ENCODE data around the gene CTRB1. TPM values are rescaled to one million over a fixed set of nuclear protein-coding genes. Genes with fewer than 3 reads are reported as not detected.

CTRB1 gene
- total RNA-seq, 1 experiment from 2014 or later = not detected

DNA sequence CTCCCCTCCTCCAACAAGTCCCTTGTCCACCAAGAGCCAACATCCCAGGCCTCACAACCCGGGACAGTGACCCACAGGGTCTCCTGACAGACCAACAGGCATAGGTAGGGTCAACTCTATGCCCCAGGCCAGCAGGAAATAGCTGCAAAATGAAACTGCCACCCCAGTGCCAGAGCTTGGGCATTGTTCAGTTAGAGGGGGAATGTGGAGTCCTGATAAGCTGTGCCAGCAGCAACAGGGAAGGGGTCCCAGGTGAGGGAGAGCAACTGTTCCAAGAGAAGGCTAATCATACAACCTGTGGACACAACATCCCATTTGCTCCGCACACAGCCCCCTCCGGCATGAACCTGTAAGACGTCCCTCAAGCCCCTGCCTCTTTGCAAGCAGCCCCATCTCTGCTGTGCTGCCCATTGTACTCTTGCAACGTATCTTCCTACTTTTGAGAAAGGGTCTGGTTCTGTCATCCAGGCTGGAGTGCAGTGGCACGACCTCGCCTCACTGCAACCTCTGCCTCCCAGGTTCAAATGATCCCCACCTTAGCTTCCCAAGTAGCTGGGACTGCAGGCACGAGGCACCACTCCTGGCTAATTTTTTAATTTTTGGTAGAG is 29.0 kb upstream of the CTRB1 start:
- no peak overlapping the region for H4K8ac ChIP-seq (replicated peaks; ENCODE audit: insufficient read length, low read depth, low read length)
- H3K23ac ChIP-seq (ENCODE audit: insufficient read length, low read depth, low read length) = no peak overlapping the region
- Mint-ChIP-seq H3K4me1 (0 out of 4 replicates have a peak, but pooled peaks cover 0 to 3% of the 10 kb centered on the region in 2 experiments), H3K27ac (no peak overlapping the region; a peak in 1 of 7 replicates), H3K4me3 (no peak overlapping the region; a peak in 1 of 5 replicates), H3K36me3 (ENCODE audit: insufficient read depth in 1 of 3, low read depth in 3 of 3) (peaks cover 0 to 4% (median 2%) of the 10 kb centered on the region in 3 experiments; a peak in 1 of 7 replicates), H3K9me3 (peaks cover 0 to 4% of the 10 kb centered on the region in 2 experiments; a peak in 2 of 5 replicates), H3K27me3 (ENCODE audit: low read depth) (no peaks in the 10 kb centered on the region)
- H3K9me3 ChIP-seq (ENCODE audit: control insufficient read depth, low read depth, low read length) = no peaks in the 10 kb centered on the region
- H3K4me1 ChIP-seq (ENCODE audit: insufficient read depth, low read length) = no peaks in the 10 kb centered on the region
- H2AK5ac ChIP-seq (ENCODE audit: insufficient read length, low read length) = no peak overlapping the region
- no peak overlapping the region for H3K14ac ChIP-seq (ENCODE audit: insufficient read depth, low read length)
- H2BK12ac ChIP-seq (ENCODE audit: insufficient read length, low read depth, low read length) = no peak overlapping the region
- H3K79me2 ChIP-seq (ENCODE audit: insufficient read depth, low read length) = no peaks in the 10 kb centered on the region
- H3K4ac ChIP-seq (ENCODE audit: low read depth, low read length) = no peak overlapping the region
- no peak overlapping the region for H4K91ac ChIP-seq (ENCODE audit: insufficient read length, low read depth, low read length)
- H2BK15ac ChIP-seq (ENCODE audit: low read depth, low read length) = no peak overlapping the region
- H3K79me1 ChIP-seq (ENCODE audit: insufficient read depth, low read depth, low read length, poor library complexity, severe bottlenecking) = no peaks in the 10 kb centered on the region
- H3K4me2 ChIP-seq (ENCODE audit: insufficient read depth, insufficient read length, low read length) = no peak overlapping the region
- H2AFZ ChIP-seq (ENCODE audit: low read length) = no peak overlapping the region
- no peak overlapping the region for H3T11ph ChIP-seq (ENCODE audit: low read length)
- H3K23me2 ChIP-seq (ENCODE audit: insufficient read length, low read depth, low read length, poor library complexity, severe bottlenecking) = no peaks in the 10 kb centered on the region
- H3K56ac ChIP-seq (ENCODE audit: insufficient read length, low read depth, low read length) = no peak overlapping the region
- H3K27me3 ChIP-seq (ENCODE audit: insufficient read depth, low read length) = no peaks in the 10 kb centered on the region
- no peak for DNase-seq
- no peak overlapping the region for H2BK120ac ChIP-seq (ENCODE audit: low read depth, low read length, poor library complexity, severe bottlenecking)
- no peak overlapping the region for H2BK5ac ChIP-seq (ENCODE audit: insufficient read length, low read length)
- no peak overlapping the region for H4K5ac ChIP-seq (ENCODE audit: insufficient read length, low read depth, low read length)
- no peaks in the 10 kb centered on the region for H4K20me1 ChIP-seq (ENCODE audit: control insufficient read depth, insufficient read depth, insufficient read length)
- H3K18ac ChIP-seq (ENCODE audit: insufficient read length, low read depth, low read length) = no peak overlapping the region
- no peak for TF ChIP-seq CTCF (conservative IDR thresholded peaks at IDR 0.05)
- H3K27ac ChIP-seq (ENCODE audit: insufficient read length, low read depth, low read length) = no peak overlapping the region
- WGBS (ENCODE audit: extremely low coverage, insufficient read length, low lambda C conversion rate) = no CpG with 5 or more reads among the region's 8 CpGs
- H3K9ac ChIP-seq (ENCODE audit: extremely low read depth, insufficient read length, low read length) = no peak overlapping the region
- H2BK20ac ChIP-seq (ENCODE audit: low read depth, low read length, poor library complexity, severe bottlenecking) = no peak overlapping the region

Data from H9 (cell line).